ENCODE data around the gene ZNF710. TPM values are rescaled to one million over a fixed set of nuclear protein-coding genes. Genes with fewer than 3 reads are reported as not detected.

Gene ZNF710
- total and polyA plus RNA-seq, 12 donors, result 4.1 to 59.0 (median 15.5) TPM

DNA sequence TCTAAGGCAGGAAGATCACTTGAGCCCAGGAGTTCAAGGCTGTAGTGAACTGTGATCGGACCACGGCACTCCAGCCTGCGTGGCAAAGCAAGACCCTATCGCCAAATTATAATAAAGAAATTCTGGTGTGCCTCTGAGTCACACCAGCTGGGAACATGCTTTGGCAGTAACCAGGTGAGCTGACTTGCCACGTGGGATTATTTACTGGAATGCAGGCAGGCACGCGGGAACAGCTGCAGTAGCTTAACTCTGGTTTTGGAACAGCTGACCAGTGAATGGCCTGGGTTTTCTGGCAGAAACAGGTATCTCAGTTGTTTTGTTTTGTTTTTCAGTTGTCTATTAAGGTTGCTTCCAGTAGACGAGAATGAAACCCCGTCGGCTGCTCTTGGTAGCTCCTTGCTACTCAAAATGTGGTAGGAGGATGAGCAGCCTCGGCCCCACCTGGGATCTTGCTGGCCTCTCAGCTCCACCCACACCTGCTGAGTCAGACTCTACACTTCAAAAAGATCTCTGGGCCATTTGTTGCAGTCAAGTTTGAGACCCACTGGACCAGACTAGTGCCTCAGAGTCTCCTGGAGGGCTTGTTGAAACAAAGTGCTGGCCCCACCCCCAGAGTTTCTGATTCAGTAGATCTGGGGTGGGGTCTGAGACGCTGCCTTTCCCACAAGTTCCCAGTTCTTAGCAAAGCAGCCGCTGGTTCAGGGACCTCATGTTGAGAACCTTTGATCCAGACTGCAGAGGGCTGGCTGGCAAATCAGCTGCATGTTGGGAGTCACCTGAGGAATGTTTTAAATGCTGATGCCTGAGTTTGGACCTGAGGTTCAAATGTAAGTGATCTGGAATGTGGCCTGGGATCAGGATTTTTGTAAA is 74.5 kb downstream of the ZNF710 start:
- 78 to 88% (median 85%) methylated on average over 9 to 13 of the region's 13 CpGs for WGBS, 4 donors

DNA sequence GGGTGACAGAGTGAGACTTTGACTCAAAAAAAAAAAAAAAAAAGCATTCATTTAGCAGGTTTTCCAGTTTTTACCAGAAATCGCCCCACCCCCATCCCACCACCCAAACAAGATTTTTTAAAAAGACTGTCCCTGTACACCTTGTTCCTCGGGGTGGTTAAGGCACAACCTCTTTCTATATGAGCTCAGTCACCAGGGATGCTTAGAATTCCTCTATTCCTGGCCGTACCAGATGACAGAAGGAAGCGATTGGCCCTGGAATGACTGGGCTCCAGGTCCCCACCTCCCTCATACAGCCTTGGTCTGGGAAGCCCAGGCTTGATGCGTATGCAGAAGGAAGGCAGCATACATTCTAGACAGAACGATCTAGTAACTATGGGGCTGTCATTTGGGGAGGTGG is 75.6 kb downstream of the ZNF710 start:
- no peak for DNase-seq
- Histone ChIP-seq H3K9me3 (replicated peaks in 1 of 3) (no peaks in the 10 kb centered on the region), H3K4me1 (replicated peaks in 1 of 2) (peaks cover 0 to 3% of the 10 kb centered on the region in 2 donors), H3K27ac (no peak overlapping the region), H3K27me3 (no peaks in the 10 kb centered on the region), H3K36me3 (replicated peaks in 1 of 2) (peaks cover 0 to 11% of the 10 kb centered on the region in 2 donors), H3K4me3 (no peak overlapping the region)
- WGBS, 4 donors, result 92 to 99% (median 95%) methylated on average over 6 of the region's 6 CpGs
- intact Hi-C loops (cut with DNase I), result no loop called here
- TF ChIP-seq CTCF (IDR thresholded peaks at IDR 0.05) (no peak), POLR2A (IDR thresholded peaks at IDR 0.05) (no peak)

More for the DNA sequence above, 74.5 kb downstream of the ZNF710 start:
- TF ChIP-seq CTCF (IDR thresholded peaks at IDR 0.05), result no peak
- TF ChIP-seq POLR2A (IDR thresholded peaks at IDR 0.05), result no peak
- Histone ChIP-seq H3K9me3 (replicated peaks in 1 of 3) (no peaks in the 10 kb centered on the region), H3K4me3 (no peak overlapping the region), H3K4me1 (replicated peaks in 1 of 2) (peaks cover 4 to 12% of the 10 kb centered on the region in 2 donors), H3K36me3 (replicated peaks in 1 of 2) (peaks cover 0 to 11% of the 10 kb centered on the region in 2 donors), H3K27me3 (no peaks in the 10 kb centered on the region), H3K27ac (no peak overlapping the region)
- no peak for DNase-seq
- intact Hi-C loops (cut with DNase I), result no loop called here

DNA sequence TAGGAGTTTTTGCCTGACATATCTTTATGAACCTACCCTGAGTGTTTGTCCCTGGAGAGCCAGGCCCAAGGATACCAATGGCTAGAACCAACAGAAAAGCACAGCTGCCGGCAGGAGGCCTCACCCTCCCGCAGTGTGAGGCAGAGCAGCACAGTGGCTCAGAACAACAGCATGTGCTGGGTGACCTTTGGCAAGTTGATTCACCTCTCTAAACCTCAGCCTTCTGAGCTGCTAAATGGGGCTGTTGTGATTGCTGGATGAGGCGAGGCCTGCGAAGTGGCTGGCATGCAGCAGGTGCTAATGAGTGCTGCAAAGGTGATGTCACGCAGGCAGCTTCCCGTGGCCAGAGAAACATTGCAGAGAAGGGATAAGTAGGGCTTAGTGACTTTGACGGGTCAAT is 77.8 kb downstream of the ZNF710 start:
- TF ChIP-seq CTCF (IDR thresholded peaks at IDR 0.05) (no peak), POLR2A (IDR thresholded peaks at IDR 0.05) (no peak)
- 90 to 97% (median 94%) methylated on average over 7 of the region's 7 CpGs for WGBS, 4 donors
- no peaks in the 10 kb centered on the region for H3K27me3 ChIP-seq
- H3K4me3 ChIP-seq, result no peak overlapping the region
- peaks cover 0 to 19% of the 10 kb centered on the region in 2 donors for H3K36me3 ChIP-seq (replicated peaks in 1 of 2)
- intact Hi-C loops (cut with DNase I), result no loop called here
- no peaks in the 10 kb centered on the region for H3K9me3 ChIP-seq (replicated peaks in 1 of 3)
- no peak overlapping the region for H3K27ac ChIP-seq
- DNase-seq, result no peak
- H3K4me1 ChIP-seq (replicated peaks in 1 of 2), result peaks cover 0 to 2% of the 10 kb centered on the region in 2 donors

- TF ChIP-seq POLR2A (IDR thresholded peaks at IDR 0.05) (no peak), CTCF (IDR thresholded peaks at IDR 0.05) (no peak)
- Histone ChIP-seq H3K27me3 (no peaks in the 10 kb centered on the region), H3K9me3 (replicated peaks in 1 of 3) (no peaks in the 10 kb centered on the region), H3K4me3 (no peak overlapping the region), H3K36me3 (replicated peaks in 1 of 2) (peaks cover 0 to 27% of the 10 kb centered on the region in 2 donors), H3K27ac (no peak overlapping the region), H3K4me1 (replicated peaks in 1 of 2) (no peaks in the 10 kb centered on the region)
- intact Hi-C loops (cut with DNase I), result loop anchor here (10.0 kb wide), 2 partner anchors 175 to 335 kb away; no protein-coding TSS in a partner anchor
- no peak for DNase-seq
- WGBS, 4 donors, result 86 to 96% (median 90%) methylated on average over 17 to 28 of the region's 28 CpGs
Observed at GRCh38 chr15:90079619-90080457, 78.7 kb downstream of the ZNF710 start.

Data from adrenal gland (tissue), 12 donors.